ENCODE measurements around the gene URB2.
"Not testable (repeated sequence)": the region's sequence is repeated elsewhere in the genome, so short reads cannot be mapped to it uniquely, and the experiment has no call there.

Gene URB2

DNA sequence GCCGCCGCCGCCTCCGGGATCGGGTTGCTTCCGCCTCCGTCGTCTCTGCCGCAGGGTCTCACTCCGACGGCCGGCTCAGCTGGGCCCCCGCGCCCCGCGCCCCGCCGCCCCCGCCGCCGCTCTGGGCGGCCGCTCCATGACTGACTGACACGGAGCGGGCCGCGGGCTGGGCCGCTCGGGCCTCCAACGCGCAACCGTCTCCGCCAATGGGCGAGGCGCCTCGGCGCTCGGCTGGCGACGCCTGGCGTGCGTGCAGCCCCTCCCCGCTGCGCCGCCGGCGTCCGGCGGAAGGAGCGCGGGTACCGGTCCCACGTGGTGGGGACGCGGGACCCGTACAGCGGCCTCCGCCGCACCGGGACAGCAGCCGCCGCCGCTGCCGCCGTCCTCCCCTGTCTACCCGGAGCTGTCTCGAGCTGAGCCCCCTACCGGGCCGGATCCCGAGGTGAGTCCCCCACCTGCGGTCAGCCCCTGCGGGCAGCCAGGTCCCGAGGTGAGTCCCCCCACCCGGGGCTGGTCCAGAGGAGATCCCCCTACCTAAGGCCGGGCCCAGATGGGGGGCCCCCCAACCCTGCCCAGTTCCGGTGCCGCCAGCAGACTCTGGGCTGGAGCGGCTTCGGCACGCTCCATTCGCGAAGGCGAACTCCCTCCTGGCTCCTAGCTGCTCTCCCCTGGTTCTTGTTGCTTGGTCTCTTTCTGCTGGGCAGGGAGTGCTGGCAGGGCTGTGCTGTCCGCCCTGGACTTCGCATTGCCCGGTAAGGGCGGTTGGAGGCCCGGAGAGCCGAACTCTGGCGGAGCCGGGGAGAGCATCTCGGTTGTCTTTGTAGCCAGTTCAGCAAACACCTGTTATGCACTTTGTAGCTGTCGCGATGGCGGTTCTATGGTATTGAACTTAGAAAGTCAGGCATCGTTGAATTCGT is at the start of gene URB2, which contains the start of gene TAF5L:
URB2 (plus strand) TSS at position 333 of the 917 bp plus-strand sequence. CDS start 1,387 bp downstream, outside the sequence.
TAF5L (minus strand) TSS at position 208 of the 917 bp plus-strand sequence. CDS start 11,640 bp downstream, outside the sequence.
- peak; percentile 24 to 92 (median 80) for DNase-seq

DNA sequence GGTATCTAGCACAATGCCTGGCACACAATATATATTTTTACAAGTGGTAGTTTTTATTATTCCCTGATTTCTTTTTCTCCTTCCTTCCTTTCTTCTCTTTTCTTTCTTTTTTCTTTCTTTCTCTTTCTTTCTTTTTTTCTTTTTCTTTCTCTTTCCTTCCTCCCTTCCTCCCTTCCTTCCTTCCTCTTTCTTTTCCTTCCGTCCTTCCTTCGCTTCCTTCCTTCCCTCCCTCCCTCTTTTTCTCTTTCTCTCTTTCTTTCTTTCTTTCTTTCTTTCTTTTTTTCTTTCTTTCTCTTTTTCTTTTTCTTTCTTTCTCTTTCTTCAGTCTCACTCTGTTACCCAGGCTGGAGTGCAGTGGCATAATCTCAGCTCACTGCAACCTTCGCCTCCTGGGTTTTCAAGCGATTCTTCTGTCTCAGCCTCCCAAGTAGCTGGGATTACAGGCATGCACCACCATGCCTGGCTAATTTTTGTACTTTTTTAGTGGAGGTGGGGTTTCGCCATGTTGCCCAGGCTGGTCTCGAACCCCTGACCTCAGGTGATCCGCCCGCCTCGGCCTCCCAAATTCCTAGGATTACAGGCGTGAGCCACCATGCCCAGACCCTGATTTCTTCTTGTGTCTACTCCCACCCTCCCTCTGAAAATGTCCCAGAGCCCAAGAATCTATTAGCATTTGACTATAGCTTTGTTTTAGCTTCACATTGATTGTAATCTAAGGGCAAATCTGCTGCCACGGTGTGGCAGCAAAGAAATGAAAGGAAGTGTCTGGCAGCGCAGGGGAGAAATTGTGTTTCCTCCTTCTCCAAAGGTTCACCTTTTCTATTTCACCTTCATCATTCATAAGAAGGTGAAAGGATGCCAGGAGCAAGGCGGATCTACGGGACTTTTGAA is 47.6 kb upstream of the URB2 start:
- peak in 11 of 56 donors; percentile 15 to 62 (median 42) for DNase-seq

DNA sequence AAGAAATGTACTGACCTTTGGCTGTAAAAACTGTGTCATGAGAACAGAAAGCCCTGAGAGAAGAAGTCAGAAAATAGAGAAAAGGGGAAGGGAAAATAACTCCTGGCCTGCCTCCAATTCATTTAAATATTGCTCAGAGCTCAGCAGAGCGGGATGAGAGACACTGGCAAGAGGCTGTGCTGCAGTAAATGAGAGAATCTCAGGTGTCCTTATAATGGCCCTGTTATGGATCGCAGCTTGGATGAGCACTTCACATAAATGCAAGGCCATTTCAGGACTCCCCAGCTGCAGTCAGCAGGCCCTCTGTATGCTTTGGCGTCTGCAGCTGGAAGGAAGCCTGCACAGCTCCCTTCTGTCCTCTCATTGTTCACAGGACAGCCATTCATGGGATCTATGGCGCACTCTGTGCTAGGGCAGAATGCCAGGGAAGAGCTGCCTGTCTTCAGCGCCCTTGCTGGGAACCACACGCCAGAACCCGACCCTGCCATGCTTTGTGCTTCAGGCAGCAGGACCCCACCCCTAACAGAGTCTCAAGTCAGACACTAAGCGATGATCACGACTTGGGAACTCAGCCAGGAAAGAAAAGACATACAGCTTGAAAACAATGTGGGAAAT is 46.9 kb upstream of the URB2 start:
- DNase-seq, result peak in 55 of 56 donors; percentile 27 to 94 (median 80)

DNA sequence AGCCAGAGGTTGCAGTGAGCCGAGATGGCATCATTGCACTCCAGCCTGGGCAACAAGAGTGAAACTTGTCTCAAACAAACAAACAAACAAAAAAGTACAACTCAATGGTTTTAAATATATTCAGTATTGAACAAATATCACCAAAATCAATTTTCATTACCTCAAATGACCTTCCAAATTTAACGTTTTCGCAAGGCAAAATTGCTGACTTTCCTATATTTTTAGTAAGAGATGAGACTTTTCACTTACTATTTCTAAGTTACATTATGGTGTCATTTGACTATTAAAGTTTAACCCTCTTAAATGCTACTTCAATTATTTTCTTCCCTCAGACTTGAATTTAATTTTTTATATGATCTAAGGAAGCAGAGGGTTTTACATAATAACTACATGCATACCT is 44.6 kb upstream of the URB2 start:
- DNase-seq, result no peak

DNA sequence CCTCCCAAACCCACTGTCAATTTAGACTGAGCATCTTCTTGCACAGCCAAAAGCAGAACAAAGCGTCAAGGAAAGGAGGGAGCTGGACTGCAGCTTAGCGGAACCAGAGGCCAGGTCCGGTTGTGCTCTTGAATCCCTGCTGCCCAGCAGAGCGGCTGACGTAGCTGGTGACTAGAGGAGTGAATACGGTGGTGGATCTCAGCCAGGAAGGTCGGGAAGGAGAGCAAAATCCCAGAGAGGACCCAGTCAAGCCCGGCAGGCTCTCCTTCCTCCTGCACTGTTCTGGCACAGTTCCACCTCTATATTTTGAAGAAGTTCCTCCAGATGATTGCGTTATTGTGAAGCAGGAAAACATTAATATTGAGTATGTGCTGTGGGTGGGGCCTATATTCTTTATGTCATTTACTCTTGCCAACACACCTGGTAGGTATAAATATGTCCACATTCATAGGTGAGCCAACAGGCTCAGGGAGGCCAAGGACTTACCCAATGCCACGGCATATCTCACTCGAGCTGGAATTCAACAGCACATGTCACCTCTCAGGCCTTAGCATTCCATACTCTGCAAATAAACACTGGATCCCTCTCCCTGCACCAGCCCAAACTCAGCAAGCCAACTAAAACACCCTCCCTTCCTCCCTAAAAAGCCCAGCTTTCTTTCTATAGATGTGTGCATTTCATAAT is 43.9 kb upstream of the URB2 start:
- DNase-seq, result peak in 24 of 56 donors; percentile 8 to 62 (median 16)

DNA sequence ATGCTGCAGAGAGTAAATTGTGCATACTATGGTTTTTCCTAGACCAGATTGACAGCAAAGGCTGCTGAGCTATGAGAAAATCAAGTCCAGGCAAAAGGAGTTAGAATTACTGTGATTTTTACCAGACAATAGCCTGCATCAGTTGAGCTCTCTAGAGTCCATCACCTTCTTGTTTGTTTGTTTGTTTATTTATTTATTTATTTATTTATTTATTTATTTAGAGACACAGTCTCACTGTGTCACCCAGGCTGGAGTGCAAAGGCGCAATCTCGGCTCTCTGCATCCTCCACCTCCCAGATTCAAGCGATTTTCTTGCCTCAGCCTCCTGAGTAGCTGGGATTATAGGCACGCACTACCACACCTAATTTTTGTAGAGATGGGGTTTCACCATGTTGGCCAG is 43.3 kb upstream of the URB2 start:
- no peak for DNase-seq

DNA sequence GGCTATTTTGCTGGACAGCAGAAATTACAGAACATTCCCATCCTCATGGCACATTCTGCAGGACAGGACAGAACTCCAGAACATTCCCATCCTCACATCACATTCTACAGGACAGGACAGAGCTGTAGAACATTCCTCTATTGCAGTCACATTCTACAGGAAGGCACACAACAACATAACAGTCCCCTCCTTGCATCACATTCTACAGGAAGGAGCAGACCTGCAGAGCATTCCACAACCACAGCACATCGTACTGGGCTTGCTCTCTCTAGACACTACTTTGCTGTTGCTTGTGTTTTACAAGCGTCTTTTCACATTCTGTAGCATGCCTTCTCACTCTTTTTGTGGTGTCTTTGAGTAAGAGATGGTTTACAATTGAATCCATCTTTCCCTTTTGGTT is 40.7 kb upstream of the URB2 start:
- DNase-seq, result no peak

DNA sequence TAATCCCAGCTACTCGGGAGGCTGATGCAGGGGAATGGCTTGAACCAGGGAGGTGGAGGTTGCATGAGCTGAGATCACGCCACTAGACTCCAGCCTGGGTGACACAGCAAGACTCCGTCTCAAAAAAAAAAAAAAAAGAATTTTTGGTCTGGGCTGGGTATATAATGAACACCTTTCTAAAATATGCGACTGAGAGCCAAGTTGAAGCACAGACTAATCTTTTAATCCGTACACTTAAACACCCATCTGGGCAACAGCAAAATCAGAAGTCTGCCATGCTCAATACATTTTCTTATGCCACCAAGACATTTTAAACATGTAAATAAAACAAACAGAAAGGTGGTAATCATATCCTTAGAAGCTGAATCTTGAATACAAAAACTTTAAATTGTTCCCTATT is 35.9 kb upstream of the URB2 start:
- no peak for DNase-seq

DNA sequence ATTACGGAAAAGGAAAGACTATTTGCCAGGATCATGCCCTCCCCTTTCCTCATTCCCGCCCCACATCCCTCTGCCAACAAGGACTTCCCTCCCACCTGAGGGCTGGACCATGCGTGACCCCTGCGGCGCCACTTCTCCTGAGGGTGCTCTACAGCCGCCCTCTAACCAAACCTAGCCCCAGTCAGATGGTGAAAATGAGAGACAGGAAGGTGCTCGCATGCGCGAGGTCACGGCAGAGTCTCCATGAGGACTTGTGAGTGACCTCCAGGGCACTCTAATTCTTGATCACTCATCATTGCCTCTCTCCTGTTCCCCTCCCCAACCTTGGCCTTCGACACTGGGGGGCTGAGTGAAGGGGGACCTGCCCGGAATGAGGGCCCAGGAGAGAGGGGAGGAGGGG is 32.2 kb upstream of the URB2 start:
- DNase-seq, result no peak

DNA sequence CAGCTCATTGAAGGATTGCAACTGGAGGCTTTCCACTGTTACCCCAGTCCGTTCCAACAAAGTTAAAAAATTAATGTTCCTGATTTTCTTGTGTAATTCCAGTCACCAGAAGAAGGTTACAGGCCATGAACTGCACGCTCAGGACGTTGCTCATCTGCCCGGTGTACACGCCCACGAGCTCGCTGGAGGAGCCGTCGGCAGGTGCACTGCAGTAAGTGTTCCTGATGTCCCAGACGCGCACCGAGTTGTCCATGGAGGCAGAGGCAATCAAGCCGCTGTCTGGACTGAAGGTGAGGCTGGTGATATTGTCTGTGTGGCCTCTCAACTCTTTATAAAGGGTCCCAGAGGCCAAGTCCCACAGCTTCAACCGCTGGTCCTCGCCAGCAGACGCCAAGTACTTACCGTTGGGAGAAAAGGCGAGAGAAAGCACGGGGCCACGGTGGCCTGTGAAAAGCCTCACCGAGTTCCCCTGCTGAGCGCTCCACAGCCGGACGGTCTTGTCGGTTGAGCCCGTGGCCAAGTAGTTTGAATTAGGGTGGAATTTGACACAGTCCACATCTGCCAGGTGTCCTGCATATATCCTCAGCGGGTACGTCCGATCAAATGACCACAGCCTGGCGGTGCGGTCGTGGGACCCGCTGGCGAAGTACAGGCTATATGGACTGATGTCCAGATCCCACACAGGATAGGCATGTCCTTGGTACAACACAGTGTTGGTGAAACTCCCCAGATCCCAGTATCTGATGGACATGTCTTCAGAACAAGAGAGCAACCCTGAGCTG is 31.6 kb upstream of the URB2 start:
- no peak for DNase-seq

DNA sequence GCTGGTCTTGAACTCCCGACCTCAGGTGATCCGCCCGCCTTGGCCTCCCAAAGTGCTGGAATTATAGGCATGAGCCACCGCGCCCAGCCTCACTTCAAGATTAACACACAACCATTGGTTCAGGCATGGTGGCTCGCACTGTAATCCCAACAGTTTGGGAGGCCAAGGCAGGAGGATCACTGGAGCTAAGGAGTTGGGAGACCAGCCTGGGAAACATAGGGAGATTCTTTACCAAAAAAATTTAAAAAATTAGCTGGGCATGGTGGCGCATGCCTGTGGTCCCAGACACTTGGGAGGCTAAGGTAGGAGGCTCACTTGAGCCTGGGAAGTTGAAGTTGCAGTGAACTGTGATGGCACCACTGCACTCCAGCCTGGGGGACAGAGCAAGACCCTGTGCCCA is 30.2 kb upstream of the URB2 start:
- not testable (repeated sequence) for DNase-seq

DNA sequence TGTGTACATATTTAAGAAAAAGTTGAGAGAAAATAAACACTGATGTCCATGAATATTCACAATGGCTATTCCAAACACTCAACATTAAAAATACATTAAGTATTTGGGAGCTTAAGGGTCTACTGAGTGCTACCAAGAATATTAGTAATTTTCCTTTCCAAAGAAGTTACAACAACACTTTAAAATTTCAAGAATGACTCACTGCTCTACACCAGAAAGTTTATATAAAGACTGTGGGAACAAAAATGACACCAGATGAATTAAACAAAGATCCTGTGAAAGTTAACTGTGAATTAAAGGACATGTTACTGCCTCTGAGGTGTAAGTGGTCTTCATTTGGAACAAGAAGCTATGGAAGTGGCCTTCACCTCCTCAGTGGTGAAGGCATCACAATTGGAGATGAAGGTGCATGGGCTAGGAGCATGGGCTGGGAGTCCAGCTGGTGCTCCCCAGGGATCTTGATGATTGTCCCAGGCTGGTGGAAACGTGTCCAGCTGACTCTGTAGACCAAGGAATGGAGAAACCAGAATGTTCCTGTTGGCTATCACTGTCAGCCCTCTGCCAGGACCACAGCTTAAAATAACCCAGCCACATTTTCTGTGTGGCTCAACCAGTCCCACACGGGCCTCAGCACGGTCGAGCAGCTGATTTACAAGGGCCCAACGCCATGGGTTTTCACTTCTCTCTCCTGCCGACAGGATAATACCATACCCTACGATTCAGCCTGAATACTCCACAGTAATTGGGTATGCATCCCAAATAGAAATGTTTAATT is 28.9 kb upstream of the URB2 start:
- DNase-seq, result peak in 2 of 56 donors; percentile 1 to 28

DNA sequence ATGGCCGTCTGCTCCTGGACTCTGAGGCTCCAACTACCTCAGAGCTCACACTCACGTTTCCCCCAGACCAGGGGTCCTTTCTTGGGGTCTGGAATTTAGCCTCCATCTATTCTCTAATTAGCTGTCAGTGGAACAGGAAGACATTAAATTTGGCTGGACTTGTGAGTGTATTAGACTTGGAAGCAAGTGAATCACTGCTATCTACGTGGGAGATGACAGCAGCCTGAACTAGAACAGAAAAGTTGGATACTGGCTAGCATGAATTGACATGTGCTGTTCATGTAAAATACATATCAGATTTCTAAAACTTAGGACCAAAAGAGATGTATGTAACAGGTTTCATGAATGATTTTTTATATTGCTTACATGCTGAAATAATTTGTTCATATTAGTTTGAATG is 28.2 kb upstream of the URB2 start:
- DNase-seq, result no peak

DNA sequence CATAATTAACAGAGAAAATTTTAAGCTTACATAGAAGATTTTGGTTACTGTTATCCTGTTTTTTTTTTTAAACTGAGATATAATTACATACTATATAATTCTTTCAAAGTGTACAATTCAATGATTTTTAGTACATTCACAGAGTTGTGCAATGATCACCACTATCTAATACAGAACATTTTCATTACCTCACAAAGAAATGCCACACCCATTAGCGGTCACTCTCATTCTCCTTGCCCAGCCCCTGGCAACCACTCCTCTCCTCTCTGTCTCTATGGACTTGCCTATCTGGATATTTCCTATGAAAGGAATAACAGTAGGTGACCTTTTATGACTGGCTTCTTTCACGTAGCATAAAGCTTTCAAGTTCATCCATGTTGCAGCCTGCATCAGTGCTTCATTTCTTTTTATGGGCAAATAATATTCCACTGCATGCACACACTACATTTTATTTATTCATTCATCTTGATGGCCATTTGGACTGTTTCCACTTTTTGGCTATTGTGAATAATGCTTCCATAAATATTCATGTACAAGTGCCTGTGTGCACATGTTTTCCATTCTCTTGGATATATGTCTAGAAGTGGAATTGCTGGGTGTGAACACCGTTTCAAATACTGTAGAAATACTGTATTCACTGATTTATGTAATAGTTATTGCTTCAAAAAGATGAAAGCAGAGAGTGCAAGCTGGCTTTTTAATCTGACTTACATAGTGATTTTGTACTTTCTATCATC is 26.7 kb upstream of the URB2 start:
- DNase-seq, result no peak

DNA sequence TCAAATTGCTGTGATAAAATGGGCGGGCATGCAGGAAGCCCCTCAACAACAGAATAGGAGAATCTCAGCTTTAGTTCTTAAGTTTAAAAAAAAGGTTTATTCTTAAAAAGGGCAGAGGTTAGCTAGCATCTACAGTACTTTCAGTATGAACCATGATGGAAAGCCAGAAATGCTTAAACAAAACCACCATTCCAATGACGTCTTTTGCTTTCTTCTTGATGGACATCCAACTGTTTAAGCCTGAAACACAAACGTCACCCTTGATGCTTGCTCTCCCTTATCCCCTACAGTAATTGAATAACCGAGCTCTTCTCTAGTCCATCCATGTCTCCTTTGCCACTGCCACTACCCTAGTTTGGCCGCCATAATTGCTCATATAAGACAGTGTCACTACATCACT is 25.8 kb upstream of the URB2 start:
- DNase-seq, result no peak

DNA sequence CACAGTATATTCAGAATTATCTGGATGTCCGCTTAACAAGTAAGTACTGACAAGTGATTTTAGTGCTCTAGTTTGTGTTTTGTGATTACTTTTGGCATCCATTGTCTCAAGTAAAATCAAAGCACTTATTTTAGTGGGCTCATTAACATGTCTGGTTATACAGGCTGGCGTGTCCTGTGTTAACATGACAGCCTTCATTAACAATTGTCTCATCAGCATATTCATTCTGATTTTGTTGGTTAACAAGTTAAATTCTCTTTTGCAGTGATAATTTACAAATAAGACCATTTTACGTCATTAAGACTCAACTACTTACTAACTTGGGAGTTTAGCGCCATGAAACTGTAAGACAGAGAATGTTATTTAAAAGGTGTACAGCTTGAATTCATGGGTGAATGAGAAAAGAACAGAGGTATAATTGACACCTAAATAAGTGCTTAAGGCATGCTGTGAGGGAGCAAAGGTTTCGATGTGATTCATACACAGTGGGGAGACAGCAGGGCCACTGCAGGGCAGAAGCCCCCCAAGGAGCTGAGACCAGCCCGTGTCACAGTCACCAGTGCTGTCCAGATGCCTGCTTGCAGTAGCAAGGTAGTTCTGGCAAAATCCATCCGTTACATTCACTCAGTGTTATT is 22.6 kb upstream of the URB2 start:
- no peak for DNase-seq

DNA sequence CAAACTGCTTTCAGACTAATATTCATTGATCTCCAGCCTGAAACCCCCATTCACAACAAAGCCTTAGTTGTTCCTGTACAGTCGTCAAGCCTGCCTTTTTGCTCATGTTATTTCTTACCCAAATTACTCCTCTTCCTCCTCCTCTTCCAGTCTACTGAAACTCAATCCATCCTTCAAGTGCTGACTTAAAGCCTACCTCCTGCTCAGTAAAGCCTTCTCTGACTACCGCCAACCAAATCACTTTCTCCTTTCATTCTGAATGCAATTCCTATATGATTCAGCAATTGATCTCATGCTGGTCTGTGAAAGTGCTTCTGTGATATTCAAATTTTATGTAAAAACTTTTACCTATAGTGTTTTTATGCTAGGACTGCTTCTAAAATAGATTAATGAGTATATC is 18.7 kb upstream of the URB2 start:
- no peak for DNase-seq

DNA sequence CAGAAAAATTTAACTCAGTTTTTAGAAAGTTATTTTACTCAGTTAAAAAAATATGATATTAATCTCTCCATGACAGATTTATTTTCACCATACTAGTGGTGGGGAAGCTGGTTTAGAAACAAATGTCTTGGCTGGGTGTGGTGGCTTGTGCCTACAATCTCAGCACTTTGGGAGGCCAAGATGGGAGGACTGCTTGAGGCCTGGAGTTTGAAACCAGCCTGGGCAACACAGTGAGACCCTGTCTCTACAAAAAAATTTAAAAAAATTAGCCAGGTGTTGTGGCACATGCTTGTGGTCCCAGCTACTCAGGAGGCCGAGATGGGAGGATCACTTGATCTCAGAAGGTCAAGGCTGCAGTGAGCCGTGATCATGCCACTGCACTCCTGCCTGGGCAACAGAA is 17.5 kb upstream of the URB2 start:
- DNase-seq, result no peak

All from amygdala (tissue), 56 donors.